Coronary artery (tissue), 2 donors: Measurements from ENCODE around the gene ZNF229.
"Not testable (repeated sequence)": the region's sequence is repeated elsewhere in the genome, so short reads cannot be mapped to it uniquely, and the experiment has no call there.

Experiments used
- DNase-seq: peaks from one replicate; pipeline ENCODE4 v3.0.0-alpha.2; 2017; ENCODE audit warnings: low spot score
- H3K27ac ChIP-seq, 2 donors: fragments of 200-600 bp; sonication (generic); one replicate each; pipeline ENCODE4 v1.5.1; 2016 to 2019
- H3K4me3 ChIP-seq: fragments of 200-600 bp; sonication (generic); 2 replicates; pipeline ENCODE4 v1.5.1; 2016; ENCODE audit warnings: mild to moderate bottlenecking, moderate library complexity
- TF ChIP-seq, protein P1 (sequence below): fragments of 200-600 bp; sonication (generic); IDR thresholded peaks from one replicate; pipeline ENCODE4 v1.5.1; 2019; ENCODE audit warnings: antibody characterized with exemption

The ZNF229 gene

DNA sequence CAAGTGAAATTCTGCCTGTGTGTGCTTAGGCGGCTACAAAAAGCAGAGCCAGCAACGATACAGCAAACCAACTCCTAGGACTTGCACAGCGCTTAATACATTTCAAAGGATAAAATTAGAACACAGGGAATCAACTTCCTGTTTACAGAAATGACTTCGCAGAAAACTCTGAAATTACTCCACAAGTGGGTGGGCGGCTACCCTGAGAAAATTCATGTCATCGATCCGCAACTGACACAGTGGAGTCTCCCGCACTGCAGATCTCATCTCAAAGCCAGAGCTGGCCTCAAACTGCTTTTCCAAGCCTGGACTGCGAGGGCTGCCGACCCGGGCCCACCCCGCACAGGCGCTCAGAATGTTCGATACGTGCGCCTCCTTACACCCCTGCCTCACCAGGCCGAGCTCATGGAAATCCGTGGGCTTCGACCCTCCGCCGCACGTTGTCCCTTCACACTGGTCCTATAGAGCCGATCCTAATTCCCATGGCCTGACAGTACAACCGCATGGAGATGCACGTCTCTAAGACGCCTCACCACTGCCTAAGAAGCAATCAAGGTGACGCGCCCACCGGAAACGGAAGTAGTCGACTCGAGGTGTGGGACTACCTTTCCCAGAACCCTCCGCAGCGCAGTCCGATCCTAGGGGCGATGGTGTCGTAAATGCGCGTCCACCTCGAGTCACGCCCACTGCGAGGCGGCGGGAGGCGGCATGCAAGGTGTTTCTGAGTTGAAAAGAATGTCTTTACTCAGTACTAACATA lies at the start of gene ZNF229:
Gene ZNF229 (minus strand): TSS at position 557 of the 759 bp plus-strand sequence. CDS start 5,625 bp downstream, outside the sequence.
- Histone ChIP-seq H3K4me3 (peak within 1 kb of the TSS; percentile 79), H3K27ac (peak within 1 kb of the TSS; percentile 9 to 68)
- peak; percentile 84 for DNase-seq

GRCh38 chr19:44496711-44497110 lies 48.4 kb upstream of the ZNF229 start:
- H3K27ac ChIP-seq, result no peak overlapping the region
- TF ChIP-seq, protein P1, sequence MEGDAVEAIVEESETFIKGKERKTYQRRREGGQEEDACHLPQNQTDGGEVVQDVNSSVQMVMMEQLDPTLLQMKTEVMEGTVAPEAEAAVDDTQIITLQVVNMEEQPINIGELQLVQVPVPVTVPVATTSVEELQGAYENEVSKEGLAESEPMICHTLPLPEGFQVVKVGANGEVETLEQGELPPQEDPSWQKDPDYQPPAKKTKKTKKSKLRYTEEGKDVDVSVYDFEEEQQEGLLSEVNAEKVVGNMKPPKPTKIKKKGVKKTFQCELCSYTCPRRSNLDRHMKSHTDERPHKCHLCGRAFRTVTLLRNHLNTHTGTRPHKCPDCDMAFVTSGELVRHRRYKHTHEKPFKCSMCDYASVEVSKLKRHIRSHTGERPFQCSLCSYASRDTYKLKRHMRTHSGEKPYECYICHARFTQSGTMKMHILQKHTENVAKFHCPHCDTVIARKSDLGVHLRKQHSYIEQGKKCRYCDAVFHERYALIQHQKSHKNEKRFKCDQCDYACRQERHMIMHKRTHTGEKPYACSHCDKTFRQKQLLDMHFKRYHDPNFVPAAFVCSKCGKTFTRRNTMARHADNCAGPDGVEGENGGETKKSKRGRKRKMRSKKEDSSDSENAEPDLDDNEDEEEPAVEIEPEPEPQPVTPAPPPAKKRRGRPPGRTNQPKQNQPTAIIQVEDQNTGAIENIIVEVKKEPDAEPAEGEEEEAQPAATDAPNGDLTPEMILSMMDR, result no peak
- no peak for DNase-seq
- H3K4me3 ChIP-seq, result no peak overlapping the region

More for the DNA sequence above, at the start of gene ZNF229:
- TF ChIP-seq, protein P1, result no peak

DNA sequence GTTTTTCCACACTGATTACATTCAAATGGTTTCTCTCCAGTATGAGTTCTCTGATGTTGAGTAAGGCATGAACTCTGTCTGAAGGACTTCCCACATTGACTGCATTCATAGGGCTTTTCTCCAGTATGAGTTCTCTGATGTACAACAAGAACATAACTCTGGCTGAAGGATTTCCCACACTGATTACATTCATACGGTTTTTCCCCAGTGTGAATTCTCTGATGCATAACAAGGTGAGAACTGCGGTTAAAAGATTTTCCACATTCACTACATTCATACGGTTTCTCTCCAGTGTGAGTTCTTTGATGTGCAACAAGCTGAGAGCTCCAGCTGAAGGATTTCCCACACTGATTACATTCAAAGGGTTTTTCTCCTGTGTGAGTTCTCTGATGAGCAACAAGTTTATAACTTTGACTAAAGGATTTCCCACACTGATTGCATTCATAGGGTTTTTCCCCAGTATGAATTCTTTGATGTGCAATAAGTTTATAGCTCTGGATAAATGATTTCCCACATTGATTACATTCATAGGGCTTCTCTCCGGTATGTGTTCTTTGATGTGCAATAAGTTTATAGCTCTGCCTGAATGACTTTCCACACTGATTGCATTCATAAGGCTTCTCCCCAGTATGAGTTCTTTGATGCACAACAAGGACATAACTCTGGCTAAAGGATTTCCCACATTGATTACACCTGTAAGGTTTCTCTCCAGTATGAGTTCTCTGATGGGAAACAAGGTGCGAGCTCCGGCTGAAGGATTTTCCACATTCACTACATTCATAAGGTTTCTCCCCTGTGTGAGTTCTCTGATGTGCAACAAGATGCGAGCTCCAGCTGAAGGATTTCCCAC lies 28.5 kb upstream of the ZNF229 start:
- Histone ChIP-seq H3K4me3 (peak overlapping the region; percentile 33), H3K27ac (no peak overlapping the region)
- no peak for DNase-seq
- TF ChIP-seq, protein P1, result no peak

GRCh38 chr19:44468730-44469129 lies 20.5 kb upstream of the ZNF229 start:
- not testable (repeated sequence) for DNase-seq, H3K27ac ChIP-seq, H3K4me3 ChIP-seq

DNA sequence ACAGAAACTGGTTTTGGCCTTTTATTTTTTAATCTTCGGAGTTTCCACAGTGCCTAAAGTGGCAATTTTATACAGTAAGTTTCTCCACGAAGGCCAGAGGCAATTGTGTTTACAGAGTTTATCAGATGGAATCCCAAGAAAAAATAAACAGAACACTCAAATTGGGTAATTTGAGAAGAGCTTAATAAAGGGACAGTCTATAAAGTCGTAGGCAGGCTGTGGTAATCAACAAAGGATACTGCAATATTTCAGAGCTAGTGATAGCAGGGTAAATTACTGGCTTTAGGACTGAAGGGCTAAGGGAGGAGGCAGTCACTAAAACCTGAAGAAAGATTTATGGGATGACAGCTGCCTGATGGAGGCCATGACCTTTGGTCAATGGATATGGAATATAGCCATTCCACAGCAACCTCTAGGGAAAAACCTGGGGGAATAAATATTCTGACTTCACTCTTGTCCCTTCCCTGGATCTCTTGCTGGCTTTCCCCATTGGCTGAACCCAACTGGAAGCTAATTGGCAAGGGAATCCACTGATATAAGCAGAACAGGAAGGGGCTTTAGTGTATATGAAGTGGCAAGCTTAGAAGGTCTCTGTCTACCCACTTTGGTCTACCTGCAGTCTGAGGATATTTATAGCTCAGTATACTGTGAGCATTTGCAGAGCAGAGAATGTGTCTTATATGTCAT lies 14.5 kb upstream of the ZNF229 start:
- not testable (repeated sequence) for H3K4me3 ChIP-seq, DNase-seq, H3K27ac ChIP-seq

DNA sequence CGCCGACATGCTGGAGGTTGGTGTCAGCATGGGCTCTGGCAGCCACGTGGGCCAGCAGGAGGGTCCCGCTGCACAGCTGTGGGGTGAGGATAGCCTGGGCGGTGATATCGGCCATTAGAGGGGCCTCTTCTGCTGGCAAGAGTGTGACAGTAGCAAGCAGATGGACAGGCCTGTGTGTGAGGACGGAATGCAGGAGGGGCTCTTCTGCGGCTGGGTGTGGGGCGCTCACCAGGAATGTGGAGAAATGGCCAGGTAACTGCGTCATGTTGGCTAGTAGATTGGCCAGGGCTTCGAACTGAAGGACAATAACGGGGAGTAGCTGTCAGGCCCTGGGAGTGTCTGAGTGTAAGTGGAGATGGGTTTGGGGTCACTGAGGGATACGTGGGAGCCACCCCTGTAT lies 7.7 kb upstream of the ZNF229 start:
- H3K4me3 ChIP-seq, H3K27ac ChIP-seq, DNase-seq: not testable (repeated sequence)

DNA sequence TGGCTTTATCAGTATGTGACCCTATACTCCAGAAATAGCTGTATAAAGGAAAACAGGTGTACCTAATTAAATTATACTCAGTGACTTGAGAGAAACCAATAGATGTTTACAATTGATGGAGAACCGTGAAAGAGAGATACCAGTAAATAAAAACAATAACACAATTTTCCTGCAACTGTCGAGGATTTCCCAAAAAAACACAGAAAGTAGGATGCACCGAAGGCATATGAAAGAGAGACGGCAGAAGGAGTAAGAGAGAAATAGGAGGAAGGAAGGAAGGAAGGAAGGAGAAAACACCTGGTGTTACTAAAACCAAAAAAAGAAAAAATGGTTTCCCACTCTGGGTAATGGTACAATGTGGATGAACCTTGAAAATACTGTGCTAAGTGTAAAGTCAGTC lies 6.8 kb upstream of the ZNF229 start:
- Histone ChIP-seq H3K27ac (no peak overlapping the region), H3K4me3 (no peak overlapping the region)
- TF ChIP-seq, protein P1, result no peak
- no peak for DNase-seq

DNA sequence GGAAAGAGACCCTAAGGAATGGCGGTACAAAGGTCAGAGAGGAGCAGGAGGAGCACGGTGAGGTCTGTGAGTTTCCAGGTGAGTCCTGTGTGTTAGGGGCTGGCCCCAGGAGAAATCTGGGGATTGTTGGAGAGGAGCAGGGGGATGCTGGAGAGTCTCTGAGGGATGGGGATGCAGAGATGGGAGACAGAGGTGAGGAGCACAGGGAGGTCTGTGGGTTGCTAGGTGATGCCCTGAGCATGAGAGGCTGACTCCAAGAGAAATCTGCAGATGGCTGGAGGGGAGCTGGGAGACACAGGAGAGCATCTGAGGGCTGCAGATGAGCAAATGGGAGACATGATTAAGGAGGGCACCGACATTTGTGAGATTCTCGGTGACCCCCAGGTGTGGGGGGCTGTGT lies 4.1 kb upstream of the ZNF229 start:
- TF ChIP-seq, protein P1, result no peak
- H3K27ac ChIP-seq, result no peak overlapping the region
- no peak overlapping the region for H3K4me3 ChIP-seq
- no peak for DNase-seq
